Mesenchymal stem cell (in vitro differentiated cells and primary cell): Measurements from ENCODE around the gene CSGALNACT2.

Source experiments
- DNase-seq: peaks from one replicate; pipeline ENCODE4 v3.0.0-alpha.2; 2013
- H2AFZ ChIP-seq: one replicate; pipeline ENCODE4 v1.6.1; 2013; ENCODE audit warnings: low read depth, mild to moderate bottlenecking, control low read depth, inconsistent platforms, low read length, moderate library complexity
- H2AK5ac ChIP-seq: 2 replicates; pipeline ENCODE4 v1.6.1; 2013; ENCODE audit warnings: low read length, moderate library complexity, mild to moderate bottlenecking, inconsistent platforms; ENCODE audit not compliant: severe bottlenecking
- H2BK120ac ChIP-seq: one replicate; pipeline ENCODE4 v1.6.1; 2013; ENCODE audit warnings: low read depth, mild to moderate bottlenecking, inconsistent platforms, low read length, moderate library complexity
- H2BK12ac ChIP-seq, 2 experiments: one replicate each; pipeline ENCODE4 v1.6.1; 2013; ENCODE audit warnings: inconsistent platforms in 2 of 2, low read length in 2 of 2, mild to moderate bottlenecking in 2 of 2, moderate library complexity in 2 of 2, control low read depth in 1 of 2
- H2BK15ac ChIP-seq: one replicate; pipeline ENCODE4 v1.6.1; 2013; ENCODE audit warnings: mild to moderate bottlenecking, low read depth, inconsistent platforms; ENCODE audit not compliant: poor library complexity, severe bottlenecking
- H2BK5ac ChIP-seq: 2 replicates; pipeline ENCODE4 v1.6.1; 2013; ENCODE audit warnings: low read depth, mild to moderate bottlenecking, low read length, control low read depth, inconsistent platforms; ENCODE audit not compliant: poor library complexity, severe bottlenecking
- H3K14ac ChIP-seq, 2 experiments: one replicate each; pipeline ENCODE4 v1.6.1; 2013; ENCODE audit warnings: inconsistent platforms in 2 of 2, low read length in 2 of 2, control low read depth in 1 of 2, mild to moderate bottlenecking in 1 of 2, moderate library complexity in 1 of 2
- H3K18ac ChIP-seq, 2 experiments: one replicate each; pipeline ENCODE4 v1.6.1; 2013; ENCODE audit warnings: inconsistent platforms in 2 of 2, low read length in 2 of 2, control low read depth in 1 of 2, low read depth in 1 of 2, mild to moderate bottlenecking in 1 of 2
- H3K23ac ChIP-seq, 2 experiments: one replicate each; pipeline ENCODE4 v1.6.1; 2013; ENCODE audit warnings: inconsistent platforms in 2 of 2, low read length in 2 of 2, mild to moderate bottlenecking in 2 of 2, moderate library complexity in 2 of 2, control low read depth in 1 of 2
- H3K27ac ChIP-seq: 2 replicates; pipeline ENCODE4 v1.5.1; 2013; ENCODE audit warnings: mild to moderate bottlenecking, moderate library complexity, low read length, control low read depth, inconsistent platforms; ENCODE audit not compliant: poor library complexity, severe bottlenecking
- H3K27me3 ChIP-seq, 2 experiments: 2 replicates each; pipeline versions ENCODE4 v1.6.1 to v1.7.0; 2013; ENCODE audit warnings: low read length in 2 of 2, mild to moderate bottlenecking in 2 of 2, moderate library complexity in 2 of 2, control low read depth in 1 of 2, inconsistent platforms in 1 of 2; ENCODE audit not compliant: control insufficient read depth in 1 of 2, insufficient read depth in 1 of 2
- H3K36me3 ChIP-seq, 2 experiments: 2 replicates each; pipeline versions ENCODE4 v1.6.1 to v1.7.0; 2013; ENCODE audit warnings: low read length in 2 of 2, control low read depth in 1 of 2, inconsistent platforms in 1 of 2, low read depth in 1 of 2, mild to moderate bottlenecking in 1 of 2; ENCODE audit not compliant: insufficient read depth in 2 of 2, control insufficient read depth in 1 of 2
- H3K4ac ChIP-seq, 2 experiments: one replicate each; pipeline ENCODE4 v1.6.1; 2013; ENCODE audit warnings: inconsistent platforms in 2 of 2, low read length in 2 of 2, mild to moderate bottlenecking in 2 of 2, moderate library complexity in 2 of 2, control low read depth in 1 of 2, low read depth in 1 of 2
- H3K4me1 ChIP-seq: 2 replicates; pipeline ENCODE4 v1.6.1; 2013; ENCODE audit warnings: low read depth, low read length, control low read depth; ENCODE audit not compliant: control insufficient read depth, insufficient read depth
- H3K4me2 ChIP-seq: 2 replicates; pipeline ENCODE4 v1.6.1; 2013; ENCODE audit warnings: low read length, mild to moderate bottlenecking, inconsistent platforms; ENCODE audit not compliant: poor library complexity, severe bottlenecking
- H3K4me3 ChIP-seq, 2 experiments: 2 replicates each; pipeline versions ENCODE4 v1.5.1 to v1.7.0; 2013; ENCODE audit warnings: low read length in 2 of 2, mild to moderate bottlenecking in 2 of 2, control low read depth in 1 of 2, low read depth in 1 of 2; ENCODE audit not compliant: insufficient read depth in 1 of 2
- H3K79me1 ChIP-seq: replicated peaks from 2 replicates; pipeline ENCODE4 v1.6.1; 2013; ENCODE audit warnings: mild to moderate bottlenecking, control low read depth, low read length, inconsistent platforms; ENCODE audit not compliant: poor library complexity, severe bottlenecking
- H3K9ac ChIP-seq: 2 replicates; pipeline ENCODE4 v1.7.0; 2013; ENCODE audit warnings: mild to moderate bottlenecking, low read length, moderate library complexity
- H3K9me3 ChIP-seq: 2 replicates; pipeline ENCODE4 v1.7.0; 2013; ENCODE audit warnings: mild to moderate bottlenecking, low read length; ENCODE audit not compliant: control insufficient read depth
- H4K8ac ChIP-seq: one replicate; pipeline ENCODE4 v1.6.1; 2013; ENCODE audit warnings: inconsistent platforms, mild to moderate bottlenecking, low read length, moderate library complexity
- H4K91ac ChIP-seq: one replicate; pipeline ENCODE4 v1.6.1; 2013; ENCODE audit warnings: mild to moderate bottlenecking, low read length, inconsistent platforms
- WGBS: methylation state at CpG from one replicate; pipeline ENCODE4 v1.1.7; 2013; ENCODE audit warnings: mixed read lengths; 5-methylcytosine and 5-hydroxymethylcytosine counted together

CSGALNACT2 gene

DNA sequence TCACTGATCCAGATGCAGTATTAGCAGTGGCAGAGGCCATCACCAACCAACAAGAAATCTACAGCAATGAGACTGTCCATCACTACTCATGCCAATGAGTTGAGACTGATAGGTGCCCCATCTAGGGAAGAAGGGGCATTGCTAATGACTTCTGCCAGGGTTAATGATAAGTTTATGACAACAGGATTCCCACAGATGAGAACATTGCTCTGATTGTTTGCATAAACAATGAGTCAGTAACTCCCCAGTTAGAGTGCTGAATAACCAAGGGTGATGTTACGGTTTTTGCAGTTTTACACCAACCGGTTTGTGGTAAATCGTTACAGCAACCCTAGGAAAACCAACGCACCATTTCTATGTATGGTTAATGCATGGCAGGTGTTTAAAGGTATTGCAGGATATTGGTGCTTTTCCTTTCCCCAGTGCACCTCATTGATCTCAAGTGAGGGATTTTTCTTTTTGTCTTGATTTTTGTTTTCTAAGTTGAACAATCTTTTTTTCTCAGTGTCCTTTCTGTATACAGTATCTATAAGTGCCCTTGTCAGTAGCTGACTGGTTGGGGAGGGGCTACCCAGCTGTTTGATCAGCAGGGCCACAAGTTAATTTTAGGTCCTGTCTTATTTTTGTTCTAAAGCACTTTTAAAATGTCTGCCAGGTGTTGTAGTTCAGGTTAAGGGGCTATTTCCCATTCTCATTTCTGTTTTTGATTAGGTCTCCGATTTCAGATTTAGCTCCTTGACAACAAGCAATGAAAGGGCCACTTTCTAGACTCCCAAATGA, 3.9 kb upstream of the CSGALNACT2 start:
- Histone ChIP-seq H2BK120ac (no peak overlapping the region), H3K36me3 (no peaks in the 10 kb centered on the region), H3K14ac (peak overlapping the region in 1 of 2 experiments; percentile 9), H3K4me2 (no peak overlapping the region), H3K27me3 (no peaks in the 10 kb centered on the region), H3K9ac (no peak overlapping the region), H2AK5ac (no peak overlapping the region), H4K8ac (no peak overlapping the region), H2BK5ac (no peak overlapping the region), H3K4me3 (no peak overlapping the region), H3K18ac (no peak overlapping the region), H3K9me3 (no peaks in the 10 kb centered on the region), H3K4me1 (peaks cover 13% of the 10 kb centered on the region), H3K23ac (no peak overlapping the region), H3K27ac (no peak overlapping the region), H2BK15ac (no peak overlapping the region), H2BK12ac (no peak overlapping the region), H2AFZ (no peak overlapping the region), H3K4ac (no peak overlapping the region), H3K79me1 (peaks cover 6% of the 10 kb centered on the region), H4K91ac (no peak overlapping the region)
- WGBS: 72% methylated on average over 4 of the region's 5 CpGs
- peak; percentile 47 for DNase-seq

DNA sequence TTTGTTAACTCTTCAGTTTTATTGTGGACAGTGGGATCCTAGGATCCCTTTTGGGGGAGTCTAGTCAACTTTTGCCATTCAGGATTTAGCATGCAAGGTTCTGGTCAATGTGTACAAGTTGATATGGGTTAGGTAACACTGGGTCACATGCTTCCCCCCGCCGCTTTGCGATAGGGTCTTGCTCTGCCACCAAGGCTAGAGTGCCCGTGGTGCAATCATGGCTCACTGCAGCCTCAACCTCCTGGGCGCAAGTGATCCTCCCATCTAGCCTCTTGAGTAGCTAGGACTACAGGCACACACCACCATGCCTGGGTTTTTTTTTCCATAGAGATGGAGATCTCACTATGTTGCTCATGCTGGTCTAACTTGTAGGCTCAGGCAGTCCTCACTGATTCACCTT, 3.2 kb upstream of the CSGALNACT2 start:
- H3K4me2 ChIP-seq: no peak overlapping the region
- H3K27me3 ChIP-seq: no peaks in the 10 kb centered on the region
- no peak overlapping the region for H3K18ac ChIP-seq
- H3K79me1 ChIP-seq: peaks cover 6% of the 10 kb centered on the region
- 98% methylated on average over 5 of the region's 5 CpGs for WGBS
- peaks cover 14% of the 10 kb centered on the region for H3K4me1 ChIP-seq
- no peak overlapping the region for H3K4me3 ChIP-seq
- no peak overlapping the region for H3K9ac ChIP-seq
- no peak overlapping the region for H3K4ac ChIP-seq
- H3K9me3 ChIP-seq: no peaks in the 10 kb centered on the region
- H2AFZ ChIP-seq: no peak overlapping the region
- no peak overlapping the region for H3K27ac ChIP-seq
- H4K91ac ChIP-seq: no peak overlapping the region
- H2AK5ac ChIP-seq: no peak overlapping the region
- H2BK120ac ChIP-seq: no peak overlapping the region
- H3K14ac ChIP-seq: no peak overlapping the region
- no peak overlapping the region for H3K23ac ChIP-seq
- no peak overlapping the region for H2BK5ac ChIP-seq
- no peak for DNase-seq
- no peak overlapping the region for H4K8ac ChIP-seq
- no peak overlapping the region for H2BK12ac ChIP-seq
- H3K36me3 ChIP-seq: no peaks in the 10 kb centered on the region
- no peak overlapping the region for H2BK15ac ChIP-seq

DNA sequence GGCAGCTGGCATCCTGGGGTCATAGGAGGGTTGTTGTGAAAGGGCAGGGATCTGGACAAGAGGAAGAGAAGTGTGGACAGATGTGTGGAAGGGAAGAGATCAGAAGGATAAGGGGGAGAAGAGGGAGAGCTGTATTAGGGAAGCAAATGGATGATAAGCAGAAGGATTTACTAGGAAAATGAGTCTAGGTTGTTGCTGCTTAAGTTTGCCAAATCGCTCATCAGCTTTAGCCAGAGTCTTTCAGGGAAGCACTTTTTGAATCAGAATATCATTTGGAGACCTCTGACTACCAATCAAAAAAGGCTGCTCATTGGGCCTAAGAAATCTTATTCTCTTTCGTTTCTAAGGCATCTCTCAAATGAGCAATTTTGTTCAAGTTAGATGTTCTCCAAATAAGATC, 2.6 kb upstream of the CSGALNACT2 start:
- Histone ChIP-seq H3K23ac (no peak overlapping the region), H3K4me2 (no peak overlapping the region), H2AK5ac (no peak overlapping the region), H2BK12ac (no peak overlapping the region), H4K91ac (no peak overlapping the region), H3K18ac (no peak overlapping the region), H2BK15ac (no peak overlapping the region), H3K36me3 (no peaks in the 10 kb centered on the region), H2AFZ (no peak overlapping the region), H3K27me3 (no peaks in the 10 kb centered on the region), H3K27ac (no peak overlapping the region), H3K14ac (no peak overlapping the region), H3K79me1 (peaks cover 6% of the 10 kb centered on the region), H3K4me3 (no peak overlapping the region), H3K9ac (no peak overlapping the region), H3K9me3 (no peaks in the 10 kb centered on the region), H3K4ac (no peak overlapping the region), H2BK5ac (no peak overlapping the region), H2BK120ac (no peak overlapping the region), H3K4me1 (peaks cover 14% of the 10 kb centered on the region), H4K8ac (no peak overlapping the region)
- no peak for DNase-seq
- WGBS: 100% methylated on average over 1 of the region's 2 CpGs

DNA sequence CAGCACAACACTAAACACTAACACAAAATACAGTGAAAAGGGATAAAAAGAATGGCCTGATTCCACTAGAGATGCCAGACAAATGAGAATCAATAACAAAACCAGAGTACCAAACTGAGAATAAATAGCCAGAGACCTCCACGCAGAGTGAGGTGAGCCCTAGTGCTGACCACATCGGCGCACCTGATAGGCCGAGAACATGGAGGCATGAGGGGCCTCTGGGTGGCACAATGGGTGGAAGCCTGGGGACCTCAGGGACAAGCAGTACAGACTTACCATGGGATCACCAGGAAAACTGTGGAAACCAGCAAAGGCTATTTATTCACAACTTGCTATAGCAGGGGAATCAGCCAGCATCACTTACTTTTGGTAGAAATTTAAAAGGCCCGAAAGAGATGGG, 1.8 kb upstream of the CSGALNACT2 start:
- Histone ChIP-seq H3K14ac (no peak overlapping the region), H3K79me1 (peaks cover 6% of the 10 kb centered on the region), H3K27me3 (no peaks in the 10 kb centered on the region), H3K4me2 (no peak overlapping the region), H3K4me3 (peak overlapping the region in 1 of 2 experiments; percentile 95), H2BK15ac (no peak overlapping the region), H2BK5ac (no peak overlapping the region), H3K18ac (no peak overlapping the region), H3K23ac (no peak overlapping the region), H3K4me1 (peaks cover 11% of the 10 kb centered on the region), H4K8ac (no peak overlapping the region), H3K9me3 (no peaks in the 10 kb centered on the region), H2AFZ (no peak overlapping the region), H3K36me3 (no peaks in the 10 kb centered on the region), H4K91ac (no peak overlapping the region), H2BK12ac (no peak overlapping the region), H3K27ac (no peak overlapping the region), H2AK5ac (no peak overlapping the region), H2BK120ac (no peak overlapping the region), H3K9ac (peak overlapping the region; percentile 97), H3K4ac (no peak overlapping the region)
- DNase-seq: no peak
- WGBS: 98% methylated on average over 4 of the region's 5 CpGs
